ENCODE results near the gene PREX1. TPM values are rescaled to one million over a fixed set of nuclear protein-coding genes. Genes with fewer than 3 reads are reported as not detected.
"Not testable (repeated sequence)": the region's sequence is repeated elsewhere in the genome, so short reads cannot be mapped to it uniquely, and the experiment has no call there.

The PREX1 gene
- total and polyA plus RNA-seq, 2 donors (not counting 3 experiments of a cell fraction or from before 2014, with no cell fraction given), result 51.3 to 72.9 TPM

GRCh38 chr20:48875233-48875913, 47.6 kb upstream of the PREX1 start:
- Histone ChIP-seq H3K9me3 (replicated peaks; ENCODE audit: control insufficient read depth, insufficient read depth, low read length) (no peaks in the 10 kb centered on the region), H3K27me3 (ENCODE audit: control insufficient read depth in 2 of 2, insufficient read depth in 2 of 2, low read length in 2 of 2) (no peaks in the 10 kb centered on the region), H2AFZ (ENCODE audit: low read depth, low read length) (no peak overlapping the region), H4K20me1 (replicated peaks; ENCODE audit: control insufficient read depth, extremely low read depth, insufficient read depth, low read length) (no peaks in the 10 kb centered on the region), H3K4me1 (ENCODE audit: control insufficient read depth, extremely low read depth, insufficient read depth, low read length) (peaks cover 18% of the 10 kb centered on the region), H3K36me3 (ENCODE audit: control insufficient read depth in 2 of 2, extremely low read depth in 1 of 2, insufficient read depth in 2 of 2, low read length in 2 of 2) (no peaks in the 10 kb centered on the region), H3K4me3 (replicated peaks in 1 of 3; ENCODE audit: insufficient read depth in 1 of 3, low read depth in 1 of 3, low read length in 3 of 3) (no peak overlapping the region), H3K79me2 (ENCODE audit: control insufficient read depth, insufficient read depth, low read length) (no peaks in the 10 kb centered on the region), H3K9ac (replicated peaks; ENCODE audit: extremely low read depth, insufficient read depth, low read length) (no peak overlapping the region), H3K4me2 (ENCODE audit: insufficient read depth, low read length) (no peak overlapping the region), H3K27ac (ENCODE audit: insufficient read depth, low read depth, low read length) (no peak overlapping the region), H3K9me1 (replicated peaks; ENCODE audit: control insufficient read depth, extremely low read depth, insufficient read depth, low read length) (no peaks in the 10 kb centered on the region)
- FAIRE-seq (no peak), DNase-seq (ENCODE audit: low read depth, low spot score) (no peak)
- dilution Hi-C loops (cut with MboI; ENCODE audit: extremely low pct_ligation_motif_present, low sequenced_read_pairs), result no loop called here
- POLR2A ChIA-PET, result no interaction called here
- intact Hi-C loops (cut with micrococcal nuclease), result no loop called here
- CTCF ChIA-PET, result interaction anchor here (0.6 to 1.2 kb wide), 3 partner anchors 19 to 216 kb away, joined by 4 to 5 read pairs (median 4); no protein-coding TSS in a partner anchor
- TF ChIP-seq MAX (IDR thresholded peaks at IDR 0.05; ENCODE audit: insufficient read depth, insufficient read length), result no peak
- no peak for TF ChIP-seq JUN (IDR thresholded peaks at IDR 0.05; ENCODE audit: borderline replicate concordance, insufficient read depth, insufficient read length, low read depth)
- no peak for TF ChIP-seq EZH2 (IDR thresholded peaks at IDR 0.05; ENCODE audit: borderline replicate concordance, low read depth, low read length, severe bottlenecking)
- no peak for TF ChIP-seq CTCF (IDR thresholded peaks at IDR 0.05; ENCODE audit: extremely low read depth in 1 of 2, insufficient read depth in 1 of 2, low read depth in 1 of 2, low read length in 2 of 2)
- TF ChIP-seq POLR2AphosphoS5 (IDR thresholded peaks at IDR 0.05; ENCODE audit: insufficient read depth, low read depth, low read length), result no peak
- TF ChIP-seq MYC (IDR thresholded peaks at IDR 0.05; ENCODE audit: low read depth, low read length), result no peak
- TF ChIP-seq POLR2A (IDR thresholded peaks at IDR 0.05; ENCODE audit: low read depth, low read length), result no peak
- TF ChIP-seq FOS (IDR thresholded peaks at IDR 0.05; ENCODE audit: borderline replicate concordance, insufficient read depth, low read length), result no peak
- no peak for TF ChIP-seq GATA2 (IDR thresholded peaks at IDR 0.05; ENCODE audit: insufficient read depth, insufficient read length, low read depth, low read length)
- no TSS peak for BruUV-seq (replicated peaks)

- H3K27me3 ChIP-seq (ENCODE audit: control insufficient read depth in 2 of 2, insufficient read depth in 2 of 2, low read length in 2 of 2); H3K4me3 ChIP-seq (replicated peaks in 1 of 3; ENCODE audit: insufficient read depth in 1 of 3, low read depth in 1 of 3, low read length in 3 of 3); H3K9ac ChIP-seq (replicated peaks; ENCODE audit: extremely low read depth, insufficient read depth, low read length); H3K9me3 ChIP-seq (replicated peaks; ENCODE audit: control insufficient read depth, insufficient read depth, low read length); H3K27ac ChIP-seq (ENCODE audit: insufficient read depth, low read depth, low read length); H2AFZ ChIP-seq (ENCODE audit: low read depth, low read length); CTCF ChIA-PET; BruUV-seq (replicated peaks); H3K36me3 ChIP-seq (ENCODE audit: control insufficient read depth in 2 of 2, extremely low read depth in 1 of 2, insufficient read depth in 2 of 2, low read length in 2 of 2); H3K79me2 ChIP-seq (ENCODE audit: control insufficient read depth, insufficient read depth, low read length); H3K9me1 ChIP-seq (replicated peaks; ENCODE audit: control insufficient read depth, extremely low read depth, insufficient read depth, low read length); H3K4me1 ChIP-seq (ENCODE audit: control insufficient read depth, extremely low read depth, insufficient read depth, low read length); DNase-seq (ENCODE audit: low read depth, low spot score); H4K20me1 ChIP-seq (replicated peaks; ENCODE audit: control insufficient read depth, extremely low read depth, insufficient read depth, low read length); dilution Hi-C loops (cut with MboI; ENCODE audit: extremely low pct_ligation_motif_present, low sequenced_read_pairs); H3K4me2 ChIP-seq (ENCODE audit: insufficient read depth, low read length); POLR2A ChIA-PET; FAIRE-seq; intact Hi-C loops (cut with micrococcal nuclease): not testable (repeated sequence)
These were observed 41.6 kb upstream of the PREX1 start for GRCh38 chr20:48869442-48869841.
